ENCODE results near the gene DBNDD2.

The DBNDD2 gene

GRCh38 chr20:45452772-45453691, 44.9 kb downstream of the DBNDD2 start:
- no peak for DNase-seq

GRCh38 chr20:45456632-45457031, 48.5 kb downstream of the DBNDD2 start:
- peak; percentile 18 to 80 (median 59) for DNase-seq

GRCh38 chr20:45459606-45460005, 51.5 kb downstream of the DBNDD2 start:
- DNase-seq = no peak

Measured in NCI-H1417 (cell line).